ENCODE data around the gene APELA. TPM values are rescaled to one million over a fixed set of nuclear protein-coding genes. Genes with fewer than 3 reads are reported as not detected.

Gene APELA
- total RNA-seq, 1 experiment from 2014 or later: not detected

- Mint-ChIP-seq H3K36me3 (ENCODE audit: insufficient read depth, unreplicated experiment) (no peaks in the 10 kb centered on the region), H3K4me3 (ENCODE audit: low read depth, unreplicated experiment) (no peak overlapping the region), H3K9me3 (ENCODE audit: low read depth, unreplicated experiment) (no peaks in the 10 kb centered on the region), H3K27me3 (ENCODE audit: unreplicated experiment) (no peaks in the 10 kb centered on the region), H3K27ac (ENCODE audit: unreplicated experiment) (no peak overlapping the region), H3K4me1 (ENCODE audit: low read depth, unreplicated experiment) (no peaks in the 10 kb centered on the region)
- BruUV-seq (replicated peaks): no TSS peak
- intact Hi-C loops (cut with micrococcal nuclease; ENCODE audit: unreplicated experiment): no loop called here
- TF ChIP-seq CTCF (IDR thresholded peaks at IDR 0.05; ENCODE audit: unreplicated experiment): no peak
- CTCF ChIA-PET: no interaction called here
- DNase-seq: no peak
These were observed 28.9 kb upstream of the APELA start for GRCh38 chr4:164847967-164848649.

GRCh38 chr4:164856396-164856795 lies 20.6 kb upstream of the APELA start:
- no peak for TF ChIP-seq CTCF (IDR thresholded peaks at IDR 0.05; ENCODE audit: unreplicated experiment)
- CTCF ChIA-PET: no interaction called here
- intact Hi-C loops (cut with micrococcal nuclease; ENCODE audit: unreplicated experiment): no loop called here
- no TSS peak for BruUV-seq (replicated peaks)
- Mint-ChIP-seq H3K36me3 (ENCODE audit: insufficient read depth, unreplicated experiment) (no peaks in the 10 kb centered on the region), H3K27me3 (ENCODE audit: unreplicated experiment) (no peaks in the 10 kb centered on the region), H3K4me1 (ENCODE audit: low read depth, unreplicated experiment) (no peaks in the 10 kb centered on the region), H3K27ac (ENCODE audit: unreplicated experiment) (no peak overlapping the region), H3K9me3 (ENCODE audit: low read depth, unreplicated experiment) (no peaks in the 10 kb centered on the region), H3K4me3 (ENCODE audit: low read depth, unreplicated experiment) (no peak overlapping the region)
- DNase-seq: no peak

GRCh38 chr4:164866817-164867490 lies 10.0 kb upstream of the APELA start:
- CTCF ChIA-PET: interaction anchor here (0.6 kb wide), 1 partner anchor 40 kb away, joined by 3 read pairs; no protein-coding TSS in a partner anchor
- Mint-ChIP-seq H3K36me3 (ENCODE audit: insufficient read depth, unreplicated experiment) (no peaks in the 10 kb centered on the region), H3K9me3 (ENCODE audit: low read depth, unreplicated experiment) (peaks cover 7% of the 10 kb centered on the region), H3K4me1 (ENCODE audit: low read depth, unreplicated experiment) (no peaks in the 10 kb centered on the region), H3K27me3 (ENCODE audit: unreplicated experiment) (no peaks in the 10 kb centered on the region), H3K27ac (ENCODE audit: unreplicated experiment) (no peak overlapping the region), H3K4me3 (ENCODE audit: low read depth, unreplicated experiment) (no peak overlapping the region)
- no TSS peak for BruUV-seq (replicated peaks)
- intact Hi-C loops (cut with micrococcal nuclease; ENCODE audit: unreplicated experiment): no loop called here
- DNase-seq: no peak
- no peak for TF ChIP-seq CTCF (IDR thresholded peaks at IDR 0.05; ENCODE audit: unreplicated experiment)

GRCh38 chr4:164871673-164872072 lies 5.3 kb upstream of the APELA start:
- H3K9me3 Mint-ChIP-seq (ENCODE audit: low read depth, unreplicated experiment): peaks cover 7% of the 10 kb centered on the region
- no peak overlapping the region for H3K27ac Mint-ChIP-seq (ENCODE audit: unreplicated experiment)
- no peak for DNase-seq
- intact Hi-C loops (cut with micrococcal nuclease; ENCODE audit: unreplicated experiment): no loop called here
- TF ChIP-seq CTCF (IDR thresholded peaks at IDR 0.05; ENCODE audit: unreplicated experiment): no peak
- CTCF ChIA-PET: no interaction called here
- H3K4me1 Mint-ChIP-seq (ENCODE audit: low read depth, unreplicated experiment): no peaks in the 10 kb centered on the region
- BruUV-seq (replicated peaks): no TSS peak
- no peak overlapping the region for H3K4me3 Mint-ChIP-seq (ENCODE audit: low read depth, unreplicated experiment)
- H3K27me3 Mint-ChIP-seq (ENCODE audit: unreplicated experiment): no peaks in the 10 kb centered on the region
- H3K36me3 Mint-ChIP-seq (ENCODE audit: insufficient read depth, unreplicated experiment): no peaks in the 10 kb centered on the region
